ENCODE data around the gene AP5Z1.

DNA sequence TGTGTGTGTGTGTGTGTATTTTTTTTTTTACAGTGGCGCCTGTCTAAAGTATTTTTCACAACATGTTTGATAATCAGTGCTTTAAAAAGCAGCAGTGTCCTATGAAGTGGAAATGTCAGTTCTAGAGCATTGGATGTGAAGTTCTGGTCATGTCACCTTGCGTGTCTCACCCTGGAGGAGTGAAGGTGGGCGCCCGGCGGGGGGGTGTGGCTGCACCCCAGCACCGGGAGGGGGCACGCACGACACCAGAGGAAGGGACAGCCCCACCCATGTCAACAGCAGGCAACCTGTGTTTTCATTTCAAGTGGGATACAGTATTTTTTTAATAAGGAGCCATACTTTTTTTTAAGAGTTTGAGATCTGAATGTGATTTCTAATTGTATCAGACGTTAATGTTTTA is 4.5 kb upstream of the AP5Z1 start:
- no peak for TF ChIP-seq POLR2A (IDR thresholded peaks at IDR 0.05)
- TF ChIP-seq, protein P1, sequence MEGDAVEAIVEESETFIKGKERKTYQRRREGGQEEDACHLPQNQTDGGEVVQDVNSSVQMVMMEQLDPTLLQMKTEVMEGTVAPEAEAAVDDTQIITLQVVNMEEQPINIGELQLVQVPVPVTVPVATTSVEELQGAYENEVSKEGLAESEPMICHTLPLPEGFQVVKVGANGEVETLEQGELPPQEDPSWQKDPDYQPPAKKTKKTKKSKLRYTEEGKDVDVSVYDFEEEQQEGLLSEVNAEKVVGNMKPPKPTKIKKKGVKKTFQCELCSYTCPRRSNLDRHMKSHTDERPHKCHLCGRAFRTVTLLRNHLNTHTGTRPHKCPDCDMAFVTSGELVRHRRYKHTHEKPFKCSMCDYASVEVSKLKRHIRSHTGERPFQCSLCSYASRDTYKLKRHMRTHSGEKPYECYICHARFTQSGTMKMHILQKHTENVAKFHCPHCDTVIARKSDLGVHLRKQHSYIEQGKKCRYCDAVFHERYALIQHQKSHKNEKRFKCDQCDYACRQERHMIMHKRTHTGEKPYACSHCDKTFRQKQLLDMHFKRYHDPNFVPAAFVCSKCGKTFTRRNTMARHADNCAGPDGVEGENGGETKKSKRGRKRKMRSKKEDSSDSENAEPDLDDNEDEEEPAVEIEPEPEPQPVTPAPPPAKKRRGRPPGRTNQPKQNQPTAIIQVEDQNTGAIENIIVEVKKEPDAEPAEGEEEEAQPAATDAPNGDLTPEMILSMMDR (IDR thresholded peaks at IDR 0.05): no peak

Measured in vagina (tissue), 2 donors.